ENCODE results near the gene CCDC43. TPM values are rescaled to one million over a fixed set of nuclear protein-coding genes. Genes with fewer than 3 reads are reported as not detected.

The CCDC43 gene
- total RNA-seq, 1 experiment from 2014 or later: 33.0 TPM

- BruUV-seq (replicated peaks): no TSS peak
- no peak for TF ChIP-seq EZH2 (IDR thresholded peaks at IDR 0.05)
- no peak for TF ChIP-seq ELF1 (IDR thresholded peaks at IDR 0.05; ENCODE audit: borderline replicate concordance, low read depth)
- no peak for TF ChIP-seq ZBTB33 (IDR thresholded peaks at IDR 0.05; ENCODE audit: extremely low read depth, insufficient replicate concordance, low read length)
- TF ChIP-seq FOSL1 (IDR thresholded peaks at IDR 0.05; ENCODE audit: low read depth): no peak
- no peak for TF ChIP-seq ZNF274 (IDR thresholded peaks at IDR 0.05; ENCODE audit: low read depth, low read length)
- no peak for TF ChIP-seq SRF (IDR thresholded peaks at IDR 0.05; ENCODE audit: low read depth)
- TF ChIP-seq REST (IDR thresholded peaks at IDR 0.05; ENCODE audit: low read depth): no peak
- TF ChIP-seq POLR2A (IDR thresholded peaks at IDR 0.05; ENCODE audit: borderline replicate concordance, extremely low read depth, insufficient read depth, insufficient read length): no peak
- TF ChIP-seq EZH2phosphoT487 (IDR thresholded peaks at IDR 0.05; ENCODE audit: borderline replicate concordance): no peak
- TF ChIP-seq RAD21 (IDR thresholded peaks at IDR 0.05; ENCODE audit: low read depth): no peak
- TF ChIP-seq CEBPB (IDR thresholded peaks at IDR 0.05; ENCODE audit: low read depth): no peak
- CTCF ChIA-PET: no interaction called here
- Histone ChIP-seq H3K4me3 (replicated peaks in 1 of 2; ENCODE audit: low read depth in 1 of 2, low read length in 2 of 2) (no peak overlapping the region), H3K4me2 (ENCODE audit: low read length) (no peak overlapping the region), H3K9ac (ENCODE audit: low read length) (no peak overlapping the region), H3K27ac (ENCODE audit: low read depth, low read length) (no peak overlapping the region), H3K4me1 (ENCODE audit: control insufficient read depth in 1 of 2, insufficient read depth in 2 of 2, low read length in 2 of 2) (no peaks in the 10 kb centered on the region), H3K79me2 (ENCODE audit: insufficient read depth, low read length) (no peaks in the 10 kb centered on the region), H3K9me2 (ENCODE audit: insufficient read depth) (no peaks in the 10 kb centered on the region), H3K9me3 (ENCODE audit: control insufficient read depth in 1 of 2, insufficient read depth in 1 of 2, low read depth in 1 of 2, low read length in 2 of 2) (no peaks in the 10 kb centered on the region), H3K27me3 (ENCODE audit: insufficient read depth, low read length) (no peaks in the 10 kb centered on the region), H2AFZ (ENCODE audit: low read depth, low read length, poor library complexity, severe bottlenecking) (no peak overlapping the region), H3K36me3 (ENCODE audit: control insufficient read depth in 1 of 2, insufficient read depth in 2 of 2, low read length in 2 of 2) (no peaks in the 10 kb centered on the region), H4K20me1 (ENCODE audit: insufficient read depth) (no peaks in the 10 kb centered on the region)
- intact Hi-C loops (cut with micrococcal nuclease): no loop called here
- DNase-seq (ENCODE audit: low read depth, low spot score) (no peak), ATAC-seq (no peak)
- RAD21 ChIA-PET (ENCODE audit: low non-redundant PET in 1 of 2, low total read pairs in 2 of 2, uncharacterized antibody in 2 of 2, unreplicated experiment in 2 of 2): no interaction called here
- POLR2A ChIA-PET: no interaction called here
Measured at GRCh38 chr17:44629314-44629713, 60.3 kb downstream of the CCDC43 start.

All from HCT116 (cell line).